Endodermal cell (in vitro differentiated cells): ENCODE results near the gene BMPR1B. TPM values are rescaled to one million over a fixed set of nuclear protein-coding genes. Genes with fewer than 3 reads are reported as not detected.
A peak's percentile ranks its signal among the peaks of the same experiment; 100 is the strongest.

Experiments used
- DNase-seq: peaks from one replicate; pipeline ENCODE4 v3.0.0-alpha.2; 2017
- H3K27ac ChIP-seq: 2 replicates; pipeline ENCODE4 v1.5.1; 2013; ENCODE audit warnings: mild to moderate bottlenecking, low read depth, low read length, moderate library complexity
- H3K27me3 ChIP-seq: 2 replicates; pipeline ENCODE4 v1.6.1; 2013; ENCODE audit warnings: mild to moderate bottlenecking, low read length, moderate library complexity; ENCODE audit not compliant: insufficient read depth, control insufficient read depth, poor library complexity, severe bottlenecking
- H3K36me3 ChIP-seq: 2 replicates; pipeline ENCODE4 v1.7.0; 2013; ENCODE audit warnings: mild to moderate bottlenecking, low read length, moderate library complexity; ENCODE audit not compliant: control insufficient read depth, insufficient read depth
- H3K4me1 ChIP-seq: one replicate; pipeline ENCODE4 v1.7.0; 2013; ENCODE audit warnings: low read length; ENCODE audit not compliant: control insufficient read depth, insufficient read depth
- H3K4me3 ChIP-seq: 2 replicates; pipeline ENCODE4 v1.5.1; 2013; ENCODE audit warnings: mild to moderate bottlenecking, low read length, moderate library complexity
- H3K9ac ChIP-seq: 2 replicates; pipeline ENCODE4 v1.6.1; 2013; ENCODE audit warnings: mild to moderate bottlenecking, low read length, moderate library complexity; ENCODE audit not compliant: poor library complexity, severe bottlenecking; ENCODE audit errors: extremely low read depth
- H3K9me3 ChIP-seq: 2 replicates; pipeline ENCODE4 v1.6.1; 2013; ENCODE audit warnings: mild to moderate bottlenecking, low read length, moderate library complexity; ENCODE audit not compliant: control insufficient read depth
- H3K27ac Mint-ChIP-seq: 2 replicates; pipeline ENCODE4 v1.8.0; 2020; ENCODE audit warnings: mixed read lengths
- H3K27me3 Mint-ChIP-seq: 2 replicates; pipeline ENCODE4 v1.8.0; 2021; ENCODE audit warnings: mild to moderate bottlenecking, mixed read lengths; ENCODE audit not compliant: insufficient read depth
- H3K36me3 Mint-ChIP-seq: 2 replicates; pipeline ENCODE4 v1.8.0; 2020; ENCODE audit warnings: low read depth, mixed read lengths
- H3K4me1 Mint-ChIP-seq: 2 replicates; pipeline ENCODE4 v1.8.0; 2020; ENCODE audit warnings: mixed read lengths
- H3K4me3 Mint-ChIP-seq: 2 replicates; pipeline ENCODE4 v1.8.0; 2020; ENCODE audit warnings: mild to moderate bottlenecking, moderate library complexity, mixed read lengths
- H3K9me3 Mint-ChIP-seq: 2 replicates; pipeline ENCODE4 v1.8.0; 2020; ENCODE audit warnings: mild to moderate bottlenecking, mixed read lengths
- CTCF ChIP-seq: fragments of 200-600 bp; sonication (generic); conservative IDR thresholded peaks from 2 replicates; pipeline ENCODE4 v1.5.0; 2021; ENCODE audit warnings: antibody characterized with exemption, mild to moderate bottlenecking
- WGBS, 2 experiments: methylation state at CpG; one replicate each; pipeline versions ENCODE4 v1.1.5 to v1.1.7; 2013; ENCODE audit warnings: missing lambda C conversion rate in 2 of 2, mixed read lengths in 1 of 2; ENCODE audit not compliant: insufficient coverage in 1 of 2, insufficient read length in 1 of 2; 5-methylcytosine and 5-hydroxymethylcytosine counted together
- total RNA-seq, 2 donors: library from RNA; stranded (reverse); fragmentation: NEBNext Ultra II Directional in 1 of 2; extraction: Animal tissue kit (Norgen Biotek cat#: 25700) in 1 of 2; gene quantifications; 2 replicates in 1 of 2; 3 replicates in 1 of 2; pipeline ENCODE4 v1.2.1, GENCODE V29; 2021

The BMPR1B gene
- total RNA-seq, 2 donors from 2014 or later = 2.8 to 3.6 TPM

GRCh38 chr4:94746746-94747145 lies 11.0 kb upstream of the BMPR1B start:
- H3K4me3 Mint-ChIP-seq = no peak overlapping the region
- H3K4me1 ChIP-seq = no peaks in the 10 kb centered on the region
- no peak overlapping the region for H3K4me3 ChIP-seq
- H3K4me1 Mint-ChIP-seq = peaks cover 4% of the 10 kb centered on the region
- H3K36me3 Mint-ChIP-seq = no peaks in the 10 kb centered on the region
- no peak overlapping the region for H3K9ac ChIP-seq
- H3K9me3 Mint-ChIP-seq = no peaks in the 10 kb centered on the region
- DNase-seq = no peak
- no peak overlapping the region for H3K27ac ChIP-seq
- H3K27ac Mint-ChIP-seq = no peak overlapping the region
- WGBS, 2 experiments = 78 to 100% methylated on average over 1 to 2 of the region's 3 CpGs
- H3K27me3 ChIP-seq = no peaks in the 10 kb centered on the region
- H3K36me3 ChIP-seq = no peaks in the 10 kb centered on the region
- peaks cover 2% of the 10 kb centered on the region for H3K27me3 Mint-ChIP-seq
- H3K9me3 ChIP-seq = no peaks in the 10 kb centered on the region
- peak; percentile 58 for TF ChIP-seq CTCF

- Histone ChIP-seq H3K4me3 (peak overlapping the region; percentile 84), H3K27me3 (peaks cover 41% of the 10 kb centered on the region), H3K4me1 (no peaks in the 10 kb centered on the region), H3K9ac (peak overlapping the region; percentile 33), H3K36me3 (no peaks in the 10 kb centered on the region), H3K9me3 (no peaks in the 10 kb centered on the region), H3K27ac (no peak overlapping the region)
- peak; percentile 89 for DNase-seq
- 0% methylated on average over 44 to 69 of the region's 69 CpGs for WGBS, 2 experiments
- H3K27me3 Mint-ChIP-seq = peaks cover 44% of the 10 kb centered on the region
- H3K9me3 Mint-ChIP-seq = no peaks in the 10 kb centered on the region
- no peaks in the 10 kb centered on the region for H3K36me3 Mint-ChIP-seq
- TF ChIP-seq CTCF = no peak
- peak overlapping the region; percentile 38 for H3K27ac Mint-ChIP-seq
- H3K4me1 Mint-ChIP-seq = peaks cover 13% of the 10 kb centered on the region
- peak overlapping the region; percentile 74 for H3K4me3 Mint-ChIP-seq
Observed at GRCh38 chr4:94758141-94758699, 465 bp downstream of the BMPR1B start.

GRCh38 chr4:94758700-94759399 lies 1.1 kb downstream of the BMPR1B start:
- peaks cover 41% of the 10 kb centered on the region for H3K27me3 ChIP-seq
- H3K4me3 ChIP-seq = peak overlapping the region; percentile 84
- WGBS, 2 experiments = 3 to 7% methylated on average over 16 to 19 of the region's 19 CpGs
- peaks cover 44% of the 10 kb centered on the region for H3K27me3 Mint-ChIP-seq
- TF ChIP-seq CTCF = no peak
- no peak overlapping the region for H3K27ac ChIP-seq
- H3K9me3 ChIP-seq = no peaks in the 10 kb centered on the region
- no peaks in the 10 kb centered on the region for H3K36me3 Mint-ChIP-seq
- H3K4me1 ChIP-seq = no peaks in the 10 kb centered on the region
- H3K36me3 ChIP-seq = no peaks in the 10 kb centered on the region
- no peaks in the 10 kb centered on the region for H3K9me3 Mint-ChIP-seq
- H3K27ac Mint-ChIP-seq = peak overlapping the region; percentile 38
- peak; percentile 77 for DNase-seq
- H3K9ac ChIP-seq = peak overlapping the region; percentile 33
- peak overlapping the region; percentile 74 for H3K4me3 Mint-ChIP-seq
- peaks cover 13% of the 10 kb centered on the region for H3K4me1 Mint-ChIP-seq
